ENCODE results near the gene CAV1.

The CAV1 gene

DNA sequence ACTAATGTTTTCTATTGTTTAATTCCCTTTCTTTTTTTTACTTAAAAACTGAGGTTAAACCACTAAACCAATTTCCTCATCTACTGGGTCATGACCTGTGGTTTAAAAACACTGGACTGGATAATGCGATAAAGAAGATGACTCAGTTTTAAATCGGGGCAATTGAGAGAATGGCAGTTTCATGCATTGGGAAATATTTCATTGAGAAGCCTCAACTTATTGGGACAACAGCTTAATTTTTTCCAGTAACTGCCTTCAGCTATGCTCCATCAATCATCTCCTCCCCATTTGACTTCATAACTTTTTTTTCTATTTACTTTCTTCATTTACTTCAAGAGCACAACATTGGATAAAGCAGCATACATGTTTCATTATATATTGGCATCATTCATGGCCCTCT lies 85.4 kb downstream of the CAV1 start:
- DNase-seq: no peak

DNA sequence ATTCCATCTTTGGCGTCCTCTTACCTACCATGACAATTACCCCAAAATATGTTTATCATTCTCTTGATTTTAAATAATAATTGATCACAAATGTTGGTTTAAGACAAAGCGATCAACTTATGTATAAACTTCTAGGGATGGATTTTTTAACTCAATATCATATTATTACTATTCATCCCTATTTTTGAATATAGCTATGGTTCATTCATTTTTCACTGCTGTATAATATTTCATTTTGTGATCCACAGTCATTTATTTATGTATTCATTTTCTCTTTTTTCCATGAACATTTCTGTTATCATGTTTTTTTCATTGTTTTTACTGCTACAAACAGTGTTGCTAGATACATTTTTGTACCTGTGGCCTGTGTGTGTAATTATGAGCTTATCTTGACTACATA lies 85.9 kb downstream of the CAV1 start:
- DNase-seq: no peak
